GM21381 (cell line): Measurements from ENCODE around the gene DPYD.

Experiments used
- ATAC-seq: cut with Tn5 transposase; IDR thresholded peaks from one replicate; pipeline ENCODE4 v1.9.1; 2021; ENCODE audit warnings: mild to moderate bottlenecking, moderate library complexity; ENCODE audit not compliant: unreplicated experiment

DPYD gene

GRCh38 chr1:97073169-97073568, 847.7 kb downstream of the DPYD start:
- ATAC-seq = no peak

DNA sequence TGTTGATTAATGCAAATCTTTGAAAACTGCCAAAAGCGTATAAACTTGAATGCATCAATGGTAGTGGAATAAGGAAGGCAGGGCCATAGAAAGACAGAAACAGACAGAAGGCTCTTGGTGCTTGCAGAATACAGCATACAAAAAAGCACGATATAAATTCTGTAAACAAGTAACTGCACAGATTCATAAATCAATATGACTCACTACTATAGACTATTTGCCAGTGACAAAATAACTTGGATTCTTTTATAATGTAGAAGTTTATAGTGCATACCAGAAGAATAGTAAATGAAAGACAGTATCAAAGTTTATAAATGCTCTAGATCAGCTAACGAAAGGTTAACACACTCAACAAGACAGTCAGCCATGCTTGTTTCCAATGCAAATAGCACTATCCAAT, 849.7 kb downstream of the DPYD start:
- ATAC-seq = no peak

- ATAC-seq = no peak
Measured at GRCh38 chr1:97070376-97070775, 850.5 kb downstream of the DPYD start.

DNA sequence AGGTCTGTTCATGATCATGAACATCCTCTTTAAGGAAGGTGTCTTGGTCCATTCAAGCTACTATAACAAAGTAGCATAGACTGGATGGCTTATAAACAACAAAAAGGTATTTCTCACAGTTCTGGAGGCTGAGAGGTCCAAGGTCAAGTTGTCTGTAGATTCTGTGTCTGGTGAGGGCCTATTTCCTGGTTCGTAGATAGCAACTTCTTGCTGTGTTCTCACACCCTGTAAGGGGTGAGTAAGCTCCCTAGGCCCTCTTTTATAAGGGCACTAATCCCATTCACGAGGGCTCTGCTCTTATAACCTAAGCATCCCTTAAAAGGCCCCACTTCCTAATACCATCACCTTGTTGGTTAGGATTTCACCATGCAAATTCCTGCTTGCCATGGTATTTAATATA, 851.5 kb downstream of the DPYD start:
- no peak for ATAC-seq

GRCh38 chr1:97066860-97067259, 854.0 kb downstream of the DPYD start:
- ATAC-seq = no peak

GRCh38 chr1:97063532-97063931, 857.3 kb downstream of the DPYD start:
- no peak for ATAC-seq

DNA sequence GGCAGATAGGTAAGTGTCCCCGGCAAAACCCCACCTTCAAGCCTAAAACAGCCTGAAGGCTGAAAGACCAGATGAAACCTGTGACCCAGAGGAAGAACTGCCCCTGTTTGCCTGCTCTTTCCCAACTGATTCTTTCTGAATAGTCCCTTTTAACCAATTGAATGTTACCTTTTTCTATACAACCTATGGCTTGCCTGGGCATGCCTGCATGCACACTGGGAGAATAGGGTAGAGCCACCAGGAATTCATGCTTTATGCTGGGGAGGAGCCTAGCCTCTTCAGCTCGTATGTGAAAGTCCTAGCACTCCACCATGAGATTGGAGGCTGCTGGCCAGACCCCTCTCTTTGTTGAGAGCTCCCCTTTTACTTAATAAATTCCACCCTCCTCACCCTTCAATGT, 859.2 kb downstream of the DPYD start:
- ATAC-seq = no peak

DNA sequence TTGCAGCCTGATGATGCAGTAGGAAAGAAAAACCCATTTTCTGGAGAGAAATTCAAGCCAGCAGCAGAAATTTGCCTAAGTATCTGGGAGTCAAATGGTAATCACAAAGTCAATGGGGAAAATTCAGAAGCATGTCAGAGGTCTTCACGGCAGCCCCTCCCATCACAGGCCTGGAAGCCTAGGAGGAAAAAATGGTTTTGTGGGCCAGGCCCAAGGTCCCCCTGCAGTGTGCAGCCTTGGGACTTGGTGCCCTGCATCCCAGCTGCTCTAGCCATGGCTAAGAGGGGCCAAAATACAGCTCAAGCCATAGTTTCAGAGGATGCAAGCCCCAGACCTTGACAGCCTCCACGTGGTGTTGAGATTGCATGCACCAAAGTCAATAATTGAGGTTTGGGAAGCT, 864.4 kb downstream of the DPYD start:
- ATAC-seq = no peak

GRCh38 chr1:97053268-97053667, 867.6 kb downstream of the DPYD start:
- ATAC-seq = no peak

DNA sequence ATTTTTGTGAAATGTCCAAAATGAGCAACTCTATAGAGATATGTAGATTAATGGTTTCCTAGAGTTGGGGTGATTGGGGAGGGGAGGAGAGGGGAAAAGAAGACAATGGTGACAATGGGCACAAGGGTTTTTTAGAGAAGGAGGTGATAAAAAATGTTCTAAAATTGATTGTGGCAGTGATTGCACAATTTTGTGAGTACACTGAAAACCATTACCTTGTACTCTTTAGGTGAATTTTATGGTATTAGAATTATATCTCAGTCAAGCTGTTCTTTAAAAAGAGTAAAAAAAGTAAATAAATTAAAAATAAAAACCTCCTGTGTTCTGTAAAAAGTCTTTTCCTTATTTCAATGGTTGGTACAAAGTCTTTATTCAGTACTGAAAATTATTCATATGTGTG, 869.0 kb downstream of the DPYD start:
- no peak for ATAC-seq

DNA sequence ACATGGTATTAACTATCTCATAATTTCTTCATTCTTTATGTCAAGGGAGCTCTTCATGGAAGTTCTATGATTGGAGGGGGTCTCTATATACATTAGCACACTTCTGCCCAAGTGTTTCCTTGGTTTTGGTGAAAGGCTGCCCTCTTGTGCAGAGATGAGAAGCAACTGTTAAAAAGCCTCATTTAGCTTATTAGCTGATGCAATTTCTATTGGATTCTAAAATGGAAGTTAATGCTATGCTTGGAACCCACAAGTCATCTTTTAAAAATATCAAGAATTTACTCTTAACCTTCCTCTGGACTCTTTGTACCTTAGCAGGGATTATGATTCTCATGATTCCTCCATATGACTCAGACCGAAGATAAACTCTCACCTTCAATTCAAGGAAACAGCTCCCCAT, 870.3 kb downstream of the DPYD start:
- ATAC-seq = no peak

DNA sequence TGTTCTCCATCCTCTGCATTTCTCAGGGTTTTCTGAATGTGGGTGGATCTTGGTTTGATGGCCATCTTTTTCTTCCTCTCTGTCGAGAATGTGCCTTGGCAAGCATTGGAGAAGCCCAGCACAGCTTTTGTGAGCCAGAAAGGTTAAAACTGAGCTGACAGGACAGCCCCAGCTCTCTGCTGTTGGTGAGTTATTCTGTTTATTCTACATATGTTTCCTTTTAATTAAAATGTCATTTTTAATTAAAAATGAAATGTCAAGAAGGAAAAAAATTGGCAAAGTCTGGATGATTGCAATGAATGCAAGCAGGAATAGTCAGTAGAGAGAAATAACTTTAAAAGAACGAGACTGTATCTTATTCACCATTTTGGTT, 873.4 kb downstream of the DPYD start:
- no peak for ATAC-seq

DNA sequence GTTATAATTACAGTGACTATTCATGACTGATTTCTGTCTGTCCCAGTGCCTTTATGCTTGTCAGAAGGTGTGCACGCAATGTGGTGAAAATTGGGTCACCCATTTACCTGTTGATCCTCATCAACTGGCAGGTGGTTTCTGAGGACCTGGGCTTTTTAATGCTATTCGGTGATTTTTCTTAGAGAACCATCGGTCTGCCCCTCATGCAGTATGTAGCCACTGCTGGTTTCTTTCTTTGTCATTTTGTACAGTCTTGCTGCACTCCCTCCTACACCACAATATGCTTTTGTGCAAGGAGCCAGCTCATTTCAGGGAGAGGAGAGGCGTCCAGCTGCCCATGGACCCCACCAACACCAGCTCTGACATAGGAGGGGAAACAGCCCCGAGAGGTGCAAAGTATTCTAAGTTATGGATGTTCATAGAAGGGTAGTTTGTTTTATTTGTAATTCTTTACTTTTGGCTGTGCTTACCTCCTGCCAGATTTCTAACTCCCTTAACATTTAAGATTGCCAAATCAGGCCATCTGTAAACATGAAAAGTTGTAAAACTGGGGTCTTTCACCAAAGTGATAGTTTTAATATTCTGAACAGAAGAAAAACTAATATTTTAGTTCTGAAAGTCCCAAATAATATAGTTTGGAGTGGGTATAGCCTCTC, 873.9 kb downstream of the DPYD start:
- ATAC-seq = no peak

DNA sequence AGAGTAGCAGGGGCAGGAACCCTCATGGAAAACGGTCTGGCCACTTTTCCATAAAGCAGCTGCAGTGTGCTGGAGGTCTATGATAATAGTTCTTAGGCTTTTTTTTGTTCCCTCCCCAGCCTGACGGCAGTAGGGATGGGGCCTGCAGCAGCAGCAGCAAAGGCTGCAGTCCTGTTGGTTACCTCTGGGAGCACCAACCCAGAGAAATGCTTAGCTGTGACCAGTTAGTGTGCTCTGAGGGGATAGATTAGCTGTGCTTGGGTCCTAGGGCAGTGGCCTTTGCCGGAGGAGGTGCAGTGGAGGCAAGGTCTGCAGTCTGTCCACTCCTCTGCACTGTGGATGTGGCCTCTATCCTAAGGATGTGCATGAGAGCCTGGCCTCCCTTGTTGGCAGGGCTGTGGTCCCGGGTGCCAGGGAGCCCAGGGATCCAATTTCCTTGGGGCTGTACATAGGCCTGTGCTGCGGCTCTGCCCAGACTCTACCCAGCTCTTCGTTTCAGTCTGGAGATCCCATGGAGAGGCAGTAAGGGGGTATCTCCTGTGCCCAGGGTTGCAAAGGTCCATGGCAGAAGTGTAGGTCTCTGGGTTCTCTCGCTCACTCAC, 876.6 kb downstream of the DPYD start:
- no peak for ATAC-seq

GRCh38 chr1:97042551-97042950, 878.3 kb downstream of the DPYD start:
- no peak for ATAC-seq

GRCh38 chr1:97041026-97041425, 879.8 kb downstream of the DPYD start:
- no peak for ATAC-seq

DNA sequence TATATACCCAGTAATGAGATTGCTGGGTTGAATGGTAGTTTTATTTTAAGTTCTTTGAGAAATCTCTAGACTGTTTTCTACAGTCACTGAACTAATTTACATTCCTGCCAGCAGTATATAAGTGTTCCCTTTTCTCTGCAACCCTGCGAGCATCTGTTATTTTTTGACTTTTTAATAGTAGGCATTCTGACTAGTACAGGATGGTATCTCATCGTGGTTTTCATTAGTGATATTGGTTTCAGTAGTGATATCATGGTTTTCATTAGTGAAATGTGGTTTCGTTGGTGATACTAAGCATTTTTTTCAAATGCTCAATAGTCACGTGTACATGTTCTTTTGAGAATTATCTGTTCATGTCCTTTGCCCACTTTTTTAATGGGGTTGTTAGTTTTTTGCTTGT, 882.4 kb downstream of the DPYD start:
- no peak for ATAC-seq

DNA sequence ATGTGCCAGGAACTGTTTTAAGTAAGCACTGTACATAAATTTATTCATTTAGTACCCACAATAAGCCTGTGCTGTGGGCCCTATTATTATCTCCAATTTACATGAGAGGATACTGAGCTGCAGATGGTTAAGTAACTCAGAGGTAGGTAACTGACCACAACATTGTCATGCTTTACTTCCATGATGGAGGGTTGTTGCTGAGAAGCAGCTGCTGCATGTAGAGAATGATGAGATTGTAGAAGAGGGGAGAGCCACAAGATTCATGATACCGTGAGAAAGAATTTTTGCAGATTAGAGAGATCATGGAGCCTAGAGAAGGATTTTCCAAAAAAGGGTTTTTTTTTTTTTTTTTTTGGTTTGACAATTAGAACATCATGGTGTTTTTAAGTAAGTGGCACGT, 886.2 kb downstream of the DPYD start:
- no peak for ATAC-seq

- no peak for ATAC-seq
Measured at GRCh38 chr1:97033949-97034348, 886.9 kb downstream of the DPYD start.
